ENCODE measurements around the gene ZSCAN4.

ZSCAN4 gene

DNA sequence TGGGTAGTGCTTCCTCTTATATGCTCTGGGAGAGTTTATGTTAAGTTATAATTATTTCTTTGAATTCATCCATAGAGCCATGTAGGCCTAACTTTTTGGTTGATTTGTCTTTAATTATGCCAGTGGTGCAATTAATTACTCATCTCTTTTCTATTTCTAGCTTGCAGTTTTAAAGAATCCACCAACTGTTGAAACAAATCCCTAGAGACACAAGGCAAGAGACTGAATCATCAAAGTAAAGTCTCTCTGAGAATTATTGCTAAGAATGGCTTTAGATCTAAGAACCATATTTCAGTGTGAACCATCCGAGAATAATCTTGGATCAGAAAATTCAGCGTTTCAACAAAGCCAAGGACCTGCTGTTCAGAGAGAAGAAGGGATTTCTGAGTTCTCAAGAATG lies 7.1 kb downstream of the ZSCAN4 start:
- H3K4me3 ChIP-seq (ENCODE audit: low read length) = no peak overlapping the region
- DNase-seq (ENCODE audit: low read depth) = no peak
- TF ChIP-seq, protein P1, sequence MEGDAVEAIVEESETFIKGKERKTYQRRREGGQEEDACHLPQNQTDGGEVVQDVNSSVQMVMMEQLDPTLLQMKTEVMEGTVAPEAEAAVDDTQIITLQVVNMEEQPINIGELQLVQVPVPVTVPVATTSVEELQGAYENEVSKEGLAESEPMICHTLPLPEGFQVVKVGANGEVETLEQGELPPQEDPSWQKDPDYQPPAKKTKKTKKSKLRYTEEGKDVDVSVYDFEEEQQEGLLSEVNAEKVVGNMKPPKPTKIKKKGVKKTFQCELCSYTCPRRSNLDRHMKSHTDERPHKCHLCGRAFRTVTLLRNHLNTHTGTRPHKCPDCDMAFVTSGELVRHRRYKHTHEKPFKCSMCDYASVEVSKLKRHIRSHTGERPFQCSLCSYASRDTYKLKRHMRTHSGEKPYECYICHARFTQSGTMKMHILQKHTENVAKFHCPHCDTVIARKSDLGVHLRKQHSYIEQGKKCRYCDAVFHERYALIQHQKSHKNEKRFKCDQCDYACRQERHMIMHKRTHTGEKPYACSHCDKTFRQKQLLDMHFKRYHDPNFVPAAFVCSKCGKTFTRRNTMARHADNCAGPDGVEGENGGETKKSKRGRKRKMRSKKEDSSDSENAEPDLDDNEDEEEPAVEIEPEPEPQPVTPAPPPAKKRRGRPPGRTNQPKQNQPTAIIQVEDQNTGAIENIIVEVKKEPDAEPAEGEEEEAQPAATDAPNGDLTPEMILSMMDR (conservative IDR thresholded peaks at IDR 0.05; ENCODE audit: low read depth, low read length) = no peak

DNA sequence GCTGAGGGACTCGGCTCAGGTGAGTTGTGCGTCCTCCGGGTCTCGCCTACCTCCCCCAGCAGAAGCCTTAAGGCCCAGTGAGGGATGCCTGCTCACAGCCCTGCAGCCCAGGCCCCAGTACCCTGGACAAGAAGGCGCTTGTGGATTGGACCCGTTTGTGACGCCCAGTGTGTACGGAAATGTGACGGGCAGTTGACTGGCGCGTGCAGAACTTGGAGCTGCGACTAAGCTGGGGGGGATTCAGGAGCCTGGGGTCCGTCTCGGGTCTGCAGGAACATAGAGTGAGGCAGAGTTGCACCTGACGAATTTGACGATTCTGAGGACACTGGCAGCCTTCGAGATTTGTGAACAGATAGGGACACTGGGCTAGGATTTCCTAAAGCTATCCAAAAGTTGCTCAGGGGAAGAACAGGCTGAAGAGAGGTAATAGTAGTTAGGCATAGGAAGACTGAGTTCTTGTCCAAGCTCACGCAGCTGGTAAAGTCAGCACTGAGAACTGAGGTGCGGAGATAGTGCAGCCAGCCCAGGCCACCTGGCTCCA lies 13.6 kb downstream of the ZSCAN4 start:
- H3K4me3 ChIP-seq (ENCODE audit: low read length) = peak overlapping the region; percentile 93
- DNase-seq (ENCODE audit: low read depth) = no peak
- TF ChIP-seq, protein P1 (conservative IDR thresholded peaks at IDR 0.05; ENCODE audit: low read depth, low read length) = no peak

DNA sequence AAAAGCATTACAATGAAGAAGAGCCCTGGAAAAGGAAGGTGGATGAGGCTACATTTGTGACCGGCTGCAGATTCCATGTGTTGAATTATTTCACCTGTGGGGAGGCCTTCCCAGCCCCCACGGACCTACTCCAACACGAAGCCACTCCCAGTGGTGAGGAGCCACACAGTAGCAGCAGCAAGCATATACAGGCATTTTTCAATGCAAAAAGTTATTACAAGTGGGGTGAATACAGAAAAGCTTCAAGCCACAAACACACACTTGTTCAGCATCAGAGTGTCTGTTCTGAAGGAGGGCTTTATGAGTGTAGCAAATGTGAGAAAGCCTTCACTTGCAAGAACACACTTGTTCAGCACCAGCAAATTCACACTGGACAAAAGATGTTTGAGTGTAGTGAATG lies 18.0 kb downstream of the ZSCAN4 start:
- no peak overlapping the region for H3K4me3 ChIP-seq (ENCODE audit: low read length)
- TF ChIP-seq, protein P1 (conservative IDR thresholded peaks at IDR 0.05; ENCODE audit: low read depth, low read length) = no peak
- DNase-seq (ENCODE audit: low read depth) = no peak

DNA sequence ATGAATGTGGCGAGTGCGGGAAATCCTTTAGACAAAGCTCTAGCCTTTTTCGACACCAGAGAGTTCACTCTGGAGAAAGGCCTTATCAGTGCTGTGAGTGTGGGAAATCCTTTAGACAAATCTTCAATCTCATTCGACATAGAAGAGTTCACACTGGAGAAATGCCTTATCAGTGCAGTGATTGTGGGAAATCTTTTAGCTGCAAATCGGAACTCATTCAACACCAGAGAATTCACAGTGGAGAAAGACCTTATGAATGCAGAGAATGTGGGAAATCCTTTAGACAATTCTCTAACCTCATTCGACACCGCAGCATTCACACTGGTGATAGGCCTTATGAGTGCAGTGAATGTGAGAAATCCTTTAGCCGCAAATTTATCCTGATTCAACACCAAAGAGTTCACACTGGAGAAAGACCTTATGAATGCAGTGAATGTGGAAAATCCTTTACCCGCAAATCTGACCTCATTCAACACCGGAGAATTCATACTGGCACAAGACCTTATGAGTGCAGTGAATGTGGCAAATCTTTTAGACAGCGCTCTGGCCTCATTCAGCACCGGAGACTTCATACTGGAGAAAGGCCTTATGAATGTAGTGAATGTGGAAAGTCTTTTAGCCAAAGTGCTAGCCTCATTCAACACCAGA lies 18.8 kb downstream of the ZSCAN4 start:
- H3K4me3 ChIP-seq (ENCODE audit: low read length) = no peak overlapping the region
- DNase-seq (ENCODE audit: low read depth) = no peak
- TF ChIP-seq, protein P1 (conservative IDR thresholded peaks at IDR 0.05; ENCODE audit: low read depth, low read length) = no peak

- DNase-seq (ENCODE audit: low read depth) = no peak
Measured at GRCh38 chr19:57688011-57688763, 19.5 kb downstream of the ZSCAN4 start.

GRCh38 chr19:57689750-57690149 lies 21.0 kb downstream of the ZSCAN4 start:
- TF ChIP-seq, protein P1 (conservative IDR thresholded peaks at IDR 0.05; ENCODE audit: low read depth, low read length) = no peak
- DNase-seq (ENCODE audit: low read depth) = no peak
- H3K4me3 ChIP-seq (ENCODE audit: low read length) = no peak overlapping the region

More at GRCh38 chr19:57688011-57688763, 19.5 kb downstream of the ZSCAN4 start:
- no peak overlapping the region for H3K4me3 ChIP-seq (ENCODE audit: low read length)
- TF ChIP-seq, protein P1 (conservative IDR thresholded peaks at IDR 0.05; ENCODE audit: low read depth, low read length) = no peak
